Cardiac atrium fibroblast (primary cell): ENCODE measurements around the gene KCNC4. TPM values are rescaled to one million over a fixed set of nuclear protein-coding genes. Genes with fewer than 3 reads are reported as not detected.

ENCODE experiments used
- total RNA-seq: library from RNA; depleted of rRNA; stranded (reverse); fragments of >200 nt; gene quantifications from 2 replicates; pipeline ENCODE4 v1.2.3, GENCODE V29; 2015

KCNC4 gene
- 2.5 and 3.4 TPM in 2 replicates for total RNA-seq

DNA sequence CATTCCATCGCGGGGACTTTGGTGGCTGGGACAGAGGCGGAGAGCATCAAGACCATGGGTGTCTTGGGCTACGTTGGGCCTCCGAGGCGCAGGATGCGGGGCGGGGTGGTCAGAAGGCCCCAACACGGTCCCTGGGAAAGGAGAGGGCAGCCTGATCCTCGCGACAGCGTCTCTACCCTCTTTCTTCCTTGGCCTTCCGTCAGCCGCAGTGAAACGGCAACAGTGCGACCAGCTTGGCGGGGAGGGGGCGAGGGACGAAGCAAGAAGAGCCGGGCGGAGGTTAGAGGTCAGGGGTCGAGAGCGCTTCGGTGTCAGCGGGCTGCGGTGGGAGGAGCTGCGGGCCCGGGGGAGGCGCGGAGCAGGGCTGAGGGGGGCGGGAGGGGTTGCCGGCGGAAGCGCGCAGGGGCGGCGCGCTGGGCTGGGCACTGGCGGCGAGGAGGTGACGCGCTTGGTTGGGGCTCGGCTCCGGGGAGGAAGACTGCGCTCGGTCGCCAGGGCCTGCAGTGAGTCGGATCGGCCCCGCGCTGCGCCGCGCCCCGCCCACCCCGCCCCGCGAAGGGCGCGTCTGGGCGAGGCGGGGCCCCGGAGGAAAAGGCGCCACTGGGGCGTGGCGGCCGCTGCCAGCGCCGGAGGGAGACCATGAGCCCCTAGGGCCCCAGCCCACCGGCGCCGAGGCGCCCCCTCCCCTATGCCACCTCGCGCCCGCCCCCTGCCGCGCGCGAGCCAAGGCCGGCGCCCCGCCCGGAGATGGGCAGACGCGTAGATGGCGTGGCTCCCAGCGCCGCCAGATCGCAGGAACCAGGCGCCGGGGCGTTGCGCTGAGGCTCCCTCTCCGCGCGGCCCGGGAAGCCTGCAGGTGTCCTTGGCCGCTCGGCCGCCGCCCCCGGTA is at the start of gene KCNC4:
Gene KCNC4, plus strand, starts transcription at position 600 of the 889 bp plus-strand sequence. CDS start 1,186 bp downstream, outside the sequence.

Other genes starting within 250 kb of the KCNC4 start
- 30.9 and 32.7 TPM in 2 replicates for gene AHCYL1, start 225.5 kb upstream of the KCNC4 start, total RNA-seq
- 17.1 and 18.8 TPM in 2 replicates for gene STRIP1, start 175.7 kb upstream of the KCNC4 start, total RNA-seq
- gene ALX3, start 139.6 kb upstream of the KCNC4 start, total RNA-seq, result not detected in 2 replicates
- gene UBL4B, start 97.9 kb upstream of the KCNC4 start, total RNA-seq, result not detected in 2 replicates
- gene SLC6A17, start 59.8 kb upstream of the KCNC4 start, total RNA-seq, result under 0.01 TPM in 1 of 2 replicates, not detected in the other
- gene RBM15, start 129.1 kb downstream of the KCNC4 start, total RNA-seq, result 14.6 and 18.2 TPM in 2 replicates
- 10.4 and 17.7 TPM in 2 replicates for gene SLC16A4, start 180.7 kb downstream of the KCNC4 start, total RNA-seq
- 139 and 153 TPM in 2 replicates for gene LAMTOR5, start 197.4 kb downstream of the KCNC4 start, total RNA-seq
- gene PROK1, start 240.8 kb downstream of the KCNC4 start, total RNA-seq, result not detected in 2 replicates